ENCODE measurements around the gene ZCCHC7.
"Not testable (repeated sequence)": the region's sequence is repeated elsewhere in the genome, so short reads cannot be mapped to it uniquely, and the experiment has no call there.

The ZCCHC7 gene

DNA sequence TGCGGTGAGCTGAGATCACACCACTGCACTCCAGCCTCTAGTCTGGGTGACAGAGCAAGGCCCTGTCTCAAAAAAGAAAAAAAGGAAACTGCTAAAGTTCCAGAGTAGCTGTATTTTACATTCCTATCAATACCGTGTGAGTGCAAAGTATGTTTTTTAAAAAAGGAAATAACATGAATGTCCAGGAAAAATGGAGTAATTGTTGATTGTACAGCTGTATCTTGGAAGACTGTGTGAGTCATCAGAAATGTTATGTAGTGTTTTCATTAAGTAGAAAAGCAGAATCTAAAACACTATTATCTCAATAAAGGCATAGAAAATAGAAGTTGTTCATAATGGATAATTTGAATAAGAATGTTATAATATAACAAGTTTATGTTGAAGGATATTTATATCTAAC lies 53.9 kb downstream of the ZCCHC7 start:
- no peak for DNase-seq (ENCODE audit: low read depth in 3 of 3)

DNA sequence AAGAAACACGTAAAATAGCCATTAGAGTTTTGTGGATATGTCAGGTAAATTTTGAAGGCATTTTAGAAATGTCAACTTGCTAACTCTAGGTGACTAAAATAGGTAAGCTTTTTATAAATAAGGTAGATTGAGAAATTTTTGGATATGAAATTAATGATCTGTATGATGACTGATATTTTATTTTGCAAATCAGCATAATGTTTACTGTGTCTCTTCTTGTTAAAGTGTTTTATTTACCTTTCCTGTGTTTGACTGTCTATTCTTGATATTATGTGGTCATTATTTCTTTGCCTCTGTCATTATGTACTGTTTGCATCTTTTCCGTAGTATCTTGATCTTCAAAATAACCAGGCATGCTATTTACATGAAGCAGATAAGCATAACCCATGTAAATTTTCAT lies 58.4 kb downstream of the ZCCHC7 start:
- no peak for DNase-seq (ENCODE audit: low read depth in 3 of 3)

DNA sequence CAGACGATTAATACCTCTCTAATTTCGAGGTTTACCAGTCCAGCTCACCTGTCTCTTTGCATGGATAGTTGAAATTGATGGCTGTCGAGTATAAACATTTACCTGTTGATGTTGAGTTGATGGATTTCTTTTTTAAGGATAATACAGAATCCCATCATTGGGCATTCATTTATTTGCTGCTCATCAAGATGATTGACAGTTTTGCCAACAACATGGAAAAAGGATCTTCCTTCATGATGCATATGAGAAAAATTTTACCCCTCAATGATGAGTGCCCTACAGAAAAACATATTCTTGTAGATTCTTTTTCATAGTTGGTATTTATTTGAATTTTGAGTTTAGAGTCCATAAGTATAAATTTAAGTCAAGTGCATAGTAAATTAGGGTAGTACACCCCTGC lies 59.2 kb downstream of the ZCCHC7 start:
- no peak for DNase-seq (ENCODE audit: low read depth in 3 of 3)

DNA sequence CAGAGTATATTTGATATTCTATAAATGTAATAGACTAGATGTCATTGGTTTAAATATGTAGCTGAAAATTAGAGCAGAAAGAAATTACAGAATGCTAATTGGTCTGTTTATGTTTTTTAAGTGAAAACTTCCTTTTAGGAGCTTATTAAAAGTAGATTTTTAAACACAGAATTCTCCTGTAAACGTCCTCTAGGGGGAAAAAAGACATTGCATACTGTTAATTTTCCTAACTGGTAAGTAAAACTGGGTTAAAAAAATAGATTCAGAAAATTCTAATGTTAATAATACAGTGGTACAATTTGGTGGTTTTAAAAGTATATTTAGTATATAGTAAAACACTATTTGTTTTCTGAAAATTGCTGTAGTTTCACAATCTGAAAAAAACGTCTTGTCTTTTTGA lies 59.8 kb downstream of the ZCCHC7 start:
- no peak for DNase-seq (ENCODE audit: low read depth in 3 of 3)

DNA sequence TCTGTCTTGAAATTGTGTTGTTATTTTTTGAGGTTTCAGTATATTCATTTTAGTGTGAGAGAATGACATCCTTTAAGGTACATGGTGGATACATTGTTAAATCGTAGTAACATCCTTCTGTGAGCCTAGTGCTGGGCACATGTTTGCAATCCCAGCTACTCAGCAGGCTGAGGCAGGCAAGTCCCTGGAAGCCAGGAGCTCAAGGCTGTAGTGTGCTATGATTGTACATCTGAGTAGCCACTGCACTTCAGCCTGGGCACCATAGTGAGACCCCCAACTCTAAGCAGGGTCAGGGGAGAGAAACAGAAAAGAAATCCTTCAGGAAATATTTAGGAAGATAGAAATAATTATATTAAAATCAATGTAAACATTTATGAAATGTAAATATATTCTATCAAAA lies 62.3 kb downstream of the ZCCHC7 start:
- no peak for DNase-seq (ENCODE audit: low read depth in 3 of 3)

DNA sequence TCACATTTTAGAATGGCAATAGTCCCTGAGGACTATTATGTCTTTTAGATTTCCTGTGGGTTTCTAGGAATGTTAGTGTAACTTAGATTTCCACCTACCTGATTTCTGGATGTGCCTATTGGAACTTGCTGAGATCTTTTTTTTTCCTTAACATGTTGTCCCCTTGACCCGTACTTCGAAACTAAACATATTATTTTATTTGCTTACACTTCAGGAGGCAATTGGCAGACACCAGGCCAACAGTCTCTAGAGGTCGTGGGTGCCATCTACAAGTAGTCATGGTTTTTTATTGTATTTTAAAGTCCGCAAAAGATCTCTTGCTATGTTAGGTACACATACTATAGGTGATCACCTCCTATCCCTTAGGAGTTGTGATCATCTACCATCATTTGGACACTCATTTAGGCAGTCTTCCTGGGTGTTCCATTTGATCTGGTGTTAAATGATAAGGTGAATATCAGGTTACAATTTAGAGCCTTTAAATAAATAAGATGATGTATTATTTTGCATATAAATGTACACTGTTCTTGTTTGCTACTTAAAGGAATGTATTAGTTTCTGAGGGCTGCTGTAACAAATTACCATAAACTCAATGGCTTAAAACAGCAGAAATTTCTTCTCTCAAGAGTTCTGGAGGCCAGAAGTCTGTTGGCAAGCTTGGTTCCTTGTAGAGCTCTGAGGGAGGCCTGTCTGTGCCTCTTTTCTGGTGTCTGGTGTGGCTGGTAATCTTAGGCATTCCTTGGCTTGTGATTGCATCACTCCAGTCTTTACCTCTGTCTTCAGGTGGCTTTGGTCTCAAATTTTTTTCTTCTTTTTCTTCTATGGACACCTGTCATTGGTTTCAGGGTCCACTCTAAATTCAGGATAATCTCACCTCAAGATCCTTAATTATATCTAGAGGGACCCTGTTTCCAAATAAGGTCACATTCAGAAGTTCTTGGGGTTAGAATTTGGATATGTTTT lies 64.8 kb downstream of the ZCCHC7 start:
- DNase-seq (ENCODE audit: low read depth in 3 of 3), result no peak

DNA sequence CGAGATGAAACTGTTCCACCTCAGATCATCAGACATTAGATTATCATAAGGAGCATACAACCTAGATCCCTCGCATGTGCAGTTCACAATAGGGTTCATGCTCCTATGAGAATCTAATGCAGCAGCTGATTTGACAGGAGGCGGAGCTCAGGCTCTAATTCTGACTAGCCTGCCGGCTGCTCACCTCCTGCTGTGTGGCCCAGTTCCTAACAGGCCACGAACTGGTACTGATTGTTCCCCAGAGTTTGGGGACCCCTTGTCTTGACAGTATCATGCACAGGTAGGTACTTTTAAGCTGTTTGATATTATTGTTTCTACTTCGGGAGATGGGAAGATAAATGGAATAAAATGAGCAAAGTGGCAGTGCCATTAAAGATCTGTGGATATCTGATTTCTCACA lies 66.9 kb downstream of the ZCCHC7 start:
- no peak for DNase-seq (ENCODE audit: low read depth in 3 of 3)

DNA sequence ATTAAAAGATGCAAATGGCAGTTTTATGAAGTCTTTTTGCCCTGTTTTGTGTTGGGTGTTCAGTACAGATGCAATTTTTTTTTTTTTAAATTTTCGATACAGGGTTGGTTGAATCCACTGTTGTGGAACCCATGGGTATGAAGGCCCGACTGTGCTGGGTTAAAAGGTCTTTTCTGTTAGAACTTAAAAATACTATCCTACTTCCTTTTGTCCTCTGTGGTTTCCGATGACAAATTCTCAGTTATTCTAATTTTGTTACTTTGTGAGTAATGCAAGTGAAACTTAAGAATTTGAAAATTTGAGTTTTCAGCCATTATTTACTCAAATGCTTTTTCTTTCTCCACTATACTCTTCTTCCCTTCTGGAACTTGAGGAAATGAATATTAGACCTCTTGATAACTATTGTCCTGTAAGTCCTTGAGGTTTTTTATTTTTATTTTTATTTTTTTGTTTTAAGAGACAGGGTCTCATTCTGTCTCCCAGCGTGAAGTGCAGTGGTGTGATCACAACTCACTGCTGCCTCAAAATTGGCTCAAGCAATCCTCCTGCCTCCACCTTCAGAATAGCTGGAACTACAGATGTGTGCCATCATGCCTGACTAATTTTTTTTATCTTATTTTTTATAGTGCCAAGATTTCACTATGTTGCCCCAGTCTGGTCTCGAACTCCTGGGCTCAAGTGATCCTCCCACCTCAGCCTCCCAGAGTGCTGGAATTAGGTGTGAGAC lies 67.5 kb downstream of the ZCCHC7 start:
- DNase-seq (ENCODE audit: low read depth in 3 of 3), result no peak

DNA sequence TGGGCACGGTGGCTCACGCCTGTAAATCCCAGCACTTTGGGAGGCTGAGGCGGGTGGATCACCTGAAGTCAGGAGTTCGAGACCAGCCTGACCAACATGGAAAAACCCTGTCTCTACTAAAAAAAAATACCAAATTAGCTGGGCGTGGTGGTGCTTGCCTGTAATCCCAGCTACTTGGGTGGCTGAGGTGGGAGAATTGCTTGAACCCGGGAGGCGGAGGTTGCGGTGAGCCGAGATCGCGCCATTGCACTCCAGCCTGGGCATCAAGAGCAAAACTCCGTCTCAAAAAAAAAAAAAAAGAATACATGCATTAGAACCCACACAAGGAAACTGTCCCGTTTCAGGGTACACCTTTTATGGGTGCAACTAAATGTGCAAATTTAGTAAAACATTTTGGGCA lies 70.4 kb downstream of the ZCCHC7 start:
- DNase-seq (ENCODE audit: low read depth in 3 of 3), result not testable (repeated sequence)

DNA sequence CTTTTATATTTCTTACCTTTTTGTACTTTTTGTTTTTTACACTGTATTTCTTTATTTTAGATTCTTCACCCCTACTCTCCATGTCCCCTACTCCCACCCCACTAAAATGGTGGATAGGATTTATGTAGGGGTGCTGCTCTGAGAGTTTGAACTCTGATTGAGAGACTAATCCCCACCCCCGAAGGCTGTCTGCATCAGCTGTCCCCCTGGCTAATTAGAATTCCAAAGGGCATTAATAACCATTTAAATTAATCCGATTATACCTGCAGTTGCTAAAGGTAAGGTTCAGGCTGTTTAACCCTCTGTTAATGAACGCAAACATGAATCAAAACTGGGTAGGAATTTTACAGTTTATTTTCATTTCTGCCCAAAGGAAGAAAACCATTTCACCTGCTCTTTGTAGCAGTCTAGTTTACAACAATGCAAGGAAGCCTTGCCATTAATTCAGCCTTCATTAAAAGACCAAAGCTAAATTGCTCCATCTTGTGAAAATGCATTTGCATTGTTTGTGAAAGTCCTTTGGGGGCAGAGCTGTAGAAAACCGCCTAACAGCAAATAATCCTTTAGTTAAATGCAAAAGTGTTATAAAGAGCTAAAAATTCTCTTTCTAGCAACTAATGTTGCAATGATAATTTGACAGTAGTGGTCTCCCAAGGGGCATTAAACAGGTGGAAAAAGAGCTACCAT lies 71.2 kb downstream of the ZCCHC7 start:
- no peak for DNase-seq (ENCODE audit: low read depth in 3 of 3)

DNA sequence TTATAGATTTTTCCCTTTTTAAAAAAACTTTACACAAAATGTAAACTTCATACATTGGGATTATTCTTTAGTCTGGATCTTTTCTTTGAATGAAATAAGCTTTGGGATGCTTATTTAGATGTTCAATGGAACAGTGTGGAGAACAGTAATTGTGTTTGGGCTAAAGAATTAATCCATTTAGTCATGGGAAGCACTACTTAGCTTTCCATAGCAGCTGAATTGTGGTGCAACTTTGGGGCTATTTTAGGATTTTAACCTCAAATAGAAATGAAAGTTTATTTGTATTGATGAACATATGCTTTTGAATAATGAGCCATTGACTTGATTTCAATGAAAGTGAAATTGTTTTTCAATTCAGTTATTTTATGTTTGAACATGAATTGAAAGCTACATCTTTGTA lies 72.4 kb downstream of the ZCCHC7 start:
- no peak for DNase-seq (ENCODE audit: low read depth in 3 of 3)

DNA sequence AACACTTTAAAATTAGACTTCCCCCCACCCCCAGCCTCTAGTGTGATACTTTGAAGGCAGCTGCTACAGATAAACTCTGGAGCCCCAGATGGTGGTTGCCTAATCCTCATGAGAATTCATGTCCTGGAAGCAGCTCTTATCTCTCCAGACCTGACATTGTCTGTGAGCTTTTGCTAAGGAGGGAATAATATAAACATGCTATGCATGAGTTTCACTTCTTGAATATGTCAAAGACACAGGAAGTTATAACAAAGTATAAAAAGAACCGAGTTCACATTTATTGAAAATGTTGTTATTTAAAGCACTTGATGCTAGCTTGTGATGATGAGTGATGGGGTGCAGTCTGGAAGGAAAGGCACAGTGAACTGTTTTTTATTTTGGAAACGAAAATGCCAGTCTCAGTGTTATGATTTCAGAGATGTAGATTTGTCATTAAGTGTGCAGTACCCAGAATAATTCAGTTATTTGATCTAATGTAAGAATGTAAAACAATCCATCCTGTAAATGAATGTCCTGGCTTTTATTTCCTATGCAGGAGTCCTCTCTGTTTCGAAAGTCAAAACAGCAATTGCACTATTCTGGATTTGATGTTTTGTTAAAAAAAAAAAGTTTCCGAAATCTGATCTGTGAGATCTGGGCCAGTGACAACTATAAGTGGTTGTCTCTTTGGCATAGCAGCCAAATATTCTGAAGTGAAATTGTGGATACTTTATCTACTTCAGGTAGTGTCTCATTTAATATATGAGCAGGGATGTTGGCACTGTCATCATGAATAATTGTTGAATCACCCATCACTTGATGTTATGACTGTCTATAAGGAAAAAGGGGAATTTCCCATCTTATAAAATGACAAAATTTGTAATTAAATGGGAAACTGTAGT lies 77.0 kb downstream of the ZCCHC7 start:
- no peak for DNase-seq (ENCODE audit: low read depth in 3 of 3)

DNA sequence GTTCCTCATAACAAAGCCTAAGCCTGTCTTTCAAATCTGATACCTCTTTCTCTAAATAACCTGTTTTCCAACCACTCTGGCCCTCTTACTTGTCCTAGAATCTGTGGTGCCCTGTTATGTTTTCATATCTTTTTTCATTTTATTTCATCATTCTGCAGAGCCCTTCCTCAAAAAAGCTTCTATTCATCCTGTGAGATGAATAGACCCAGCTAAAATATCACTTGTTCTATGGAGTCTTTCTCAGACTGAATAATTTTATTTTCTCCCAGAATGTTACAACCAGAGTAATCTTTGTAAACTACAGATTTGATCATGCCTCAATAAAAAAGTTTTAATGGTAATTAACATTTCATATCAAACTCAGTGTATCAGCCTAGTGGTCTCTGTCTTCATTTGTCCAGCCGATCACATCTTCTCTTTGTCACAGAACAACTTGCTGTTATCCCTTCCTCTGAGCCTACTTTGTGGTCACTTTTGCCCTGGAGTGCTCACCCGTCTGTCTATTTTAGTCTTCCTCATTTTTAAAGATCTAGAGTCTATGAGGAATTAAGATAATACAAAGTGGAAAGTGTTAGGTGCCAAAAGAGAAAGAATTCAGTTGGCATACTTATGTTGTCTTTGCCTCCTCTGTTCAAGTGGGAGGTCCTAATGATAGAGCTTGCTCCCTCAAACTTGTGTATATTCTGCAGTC lies 77.8 kb downstream of the ZCCHC7 start:
- DNase-seq (ENCODE audit: low read depth in 3 of 3), result no peak

DNA sequence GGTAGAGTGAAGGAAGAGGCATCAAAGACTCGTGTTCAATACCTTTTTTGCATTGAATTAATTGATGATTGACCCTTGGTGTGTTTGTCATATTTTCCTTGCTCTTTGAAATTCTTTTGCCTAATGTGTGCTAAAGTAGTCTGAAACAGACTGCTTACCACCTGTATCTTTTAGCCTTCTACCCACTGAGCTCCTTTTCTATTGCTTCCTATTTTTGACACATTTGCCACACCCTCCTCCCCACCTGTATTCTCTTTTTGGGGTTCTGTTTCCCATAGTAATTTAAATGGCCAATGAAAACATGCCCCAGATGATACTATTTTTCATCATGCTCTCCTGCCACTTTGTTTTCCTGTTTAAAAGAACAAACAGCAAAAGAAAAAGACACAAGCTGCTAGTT lies 78.5 kb downstream of the ZCCHC7 start:
- DNase-seq (ENCODE audit: low read depth in 3 of 3), result no peak

DNA sequence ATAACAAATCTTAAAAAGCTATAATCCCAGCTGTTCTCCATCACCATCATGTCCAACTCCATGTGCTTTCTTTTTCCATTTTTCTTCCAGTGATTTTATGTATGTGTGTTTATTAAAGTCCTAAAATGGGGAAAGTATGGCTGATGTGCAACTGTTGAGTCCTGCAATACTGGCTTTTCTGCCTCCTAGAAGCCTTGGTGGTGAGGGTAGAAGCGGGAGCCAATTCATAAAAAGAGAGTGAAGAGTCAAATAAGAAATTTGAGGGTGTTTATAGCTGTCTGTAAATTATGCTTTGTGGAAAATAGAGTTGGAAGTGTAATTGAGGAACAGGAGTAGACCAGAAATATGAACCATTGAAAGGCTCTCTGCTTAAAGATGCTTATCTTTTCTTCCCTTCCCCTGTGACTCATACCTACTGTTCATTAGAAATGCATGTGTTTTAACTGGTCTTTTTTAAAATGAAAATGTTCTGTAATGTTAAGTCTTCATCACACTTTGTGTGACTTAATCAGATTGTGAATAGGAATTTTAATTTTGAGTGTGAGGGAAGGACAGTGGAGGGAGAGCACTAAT lies 80.1 kb downstream of the ZCCHC7 start:
- no peak for DNase-seq (ENCODE audit: low read depth in 3 of 3)

DNA sequence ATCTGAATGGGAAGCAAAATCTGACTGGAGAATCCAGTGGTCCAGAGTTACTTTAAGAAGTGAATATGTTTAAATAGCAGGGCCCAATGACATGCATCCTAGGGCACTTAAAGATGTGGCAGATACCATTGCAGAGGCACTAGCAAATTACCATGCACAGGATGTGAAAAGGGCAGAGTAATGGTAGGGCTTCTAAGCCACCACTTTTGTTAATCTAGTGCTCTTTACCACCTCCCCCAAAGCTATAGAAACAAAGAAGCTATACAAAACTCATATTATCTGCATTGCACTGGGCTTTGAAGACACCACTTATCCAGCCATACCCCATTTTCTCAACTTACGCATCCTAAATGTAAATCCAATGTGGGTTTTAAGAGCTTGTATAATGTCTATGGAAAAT lies 81.2 kb downstream of the ZCCHC7 start:
- DNase-seq (ENCODE audit: low read depth in 3 of 3), result no peak

DNA sequence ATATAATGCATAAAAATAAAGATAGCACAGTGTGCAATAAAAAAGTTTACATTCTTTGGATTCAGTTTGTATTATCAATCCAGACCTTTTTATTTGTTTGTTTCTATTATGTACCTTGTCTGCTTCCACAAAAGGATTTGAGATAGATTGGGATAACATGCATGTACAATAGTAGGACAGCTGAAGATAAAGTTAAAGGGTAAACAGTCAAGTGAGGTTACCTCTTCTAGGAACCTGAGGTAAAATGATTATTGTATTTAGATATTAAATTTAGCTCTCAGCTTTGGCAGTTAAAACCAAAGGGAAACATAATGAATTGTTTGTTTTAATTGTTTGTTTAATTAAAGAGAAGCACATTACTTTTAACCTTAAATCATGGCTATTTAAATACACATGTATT lies 81.7 kb downstream of the ZCCHC7 start:
- no peak for DNase-seq (ENCODE audit: low read depth in 3 of 3)

DNA sequence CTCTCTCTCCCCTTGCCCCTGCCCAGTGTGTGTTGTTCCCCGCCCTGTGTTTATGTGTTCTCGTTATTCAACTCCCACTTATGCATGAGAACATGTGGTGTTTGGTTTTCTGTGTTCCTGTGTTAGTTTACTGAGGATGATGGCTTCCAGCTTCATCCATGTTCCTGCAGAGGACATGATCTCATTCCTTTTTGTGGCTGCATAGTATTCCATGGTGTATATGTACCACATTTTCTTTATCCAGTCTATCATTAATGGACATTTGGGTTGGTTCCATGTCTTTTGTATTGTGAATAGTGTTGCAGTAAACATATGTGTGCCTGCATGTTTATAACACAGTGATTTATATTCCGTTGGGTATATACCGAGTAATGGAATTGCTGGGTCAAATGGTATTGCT lies 83.1 kb downstream of the ZCCHC7 start:
- not testable (repeated sequence) for DNase-seq (ENCODE audit: low read depth in 3 of 3)

DNA sequence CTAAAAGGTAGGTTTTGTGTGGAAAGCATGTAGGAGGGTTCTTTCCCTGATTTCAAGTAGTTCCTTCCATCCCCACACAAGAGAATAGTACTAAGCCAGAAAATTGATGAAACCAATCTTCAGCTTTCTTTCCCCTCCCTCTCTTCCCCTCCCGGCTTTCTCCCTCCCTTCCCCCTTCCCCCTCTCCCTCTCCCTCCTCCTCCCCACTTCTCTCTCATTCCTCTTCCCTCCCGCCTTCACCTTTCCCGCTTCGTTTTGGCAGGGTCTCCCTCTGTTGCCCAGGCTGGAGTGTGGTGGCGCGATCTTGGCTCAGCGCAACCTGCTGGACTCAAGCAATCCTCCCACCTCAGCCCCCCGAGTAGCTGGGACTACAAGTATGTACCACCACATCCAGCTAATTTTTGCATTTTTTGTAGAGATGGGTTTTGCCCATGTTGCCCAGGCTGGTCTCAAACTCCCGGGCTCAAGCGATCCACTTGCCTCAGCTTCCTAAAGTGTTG lies 85.8 kb downstream of the ZCCHC7 start:
- no peak for DNase-seq (ENCODE audit: low read depth in 3 of 3)
